Trophoblast cell (in vitro differentiated cells and primary cell): ENCODE results near the gene EXD3.
A peak's percentile ranks its signal among the peaks of the same experiment; 100 is the strongest.

Source experiments
- DNase-seq, 2 donors: peaks; one replicate each; pipeline ENCODE4 v3.0.0-alpha.2; 2016
- H2AFZ ChIP-seq: 2 replicates; pipeline ENCODE4 v1.6.1; 2013; ENCODE audit warnings: low read length, moderate library complexity, mild to moderate bottlenecking; ENCODE audit not compliant: insufficient read depth, poor library complexity
- H2AK5ac ChIP-seq: 2 replicates; pipeline ENCODE4 v1.6.1; 2013; ENCODE audit warnings: mild to moderate bottlenecking, low read length
- H2BK120ac ChIP-seq: 2 replicates; pipeline ENCODE4 v1.6.1; 2013; ENCODE audit warnings: low read length, mild to moderate bottlenecking, moderate library complexity; ENCODE audit not compliant: insufficient read depth, poor library complexity
- H2BK12ac ChIP-seq: 2 replicates; pipeline ENCODE4 v1.6.1; 2013; ENCODE audit warnings: mild to moderate bottlenecking, low read length, moderate library complexity
- H2BK5ac ChIP-seq: 2 replicates; pipeline ENCODE4 v1.6.1; 2013; ENCODE audit warnings: low read length, low read depth, moderate library complexity, mild to moderate bottlenecking; ENCODE audit not compliant: poor library complexity
- H3K14ac ChIP-seq: 2 replicates; pipeline ENCODE4 v1.6.1; 2013; ENCODE audit warnings: mild to moderate bottlenecking, low read length
- H3K18ac ChIP-seq: 2 replicates; pipeline ENCODE4 v1.6.1; 2013; ENCODE audit warnings: mild to moderate bottlenecking, low read length
- H3K23ac ChIP-seq: 2 replicates; pipeline ENCODE4 v1.6.1; 2013; ENCODE audit warnings: low read length
- H3K27ac ChIP-seq: 2 replicates; pipeline ENCODE4 v1.5.1; 2013; ENCODE audit warnings: low read depth, mild to moderate bottlenecking, inconsistent platforms, low read length, moderate library complexity
- H3K27me3 ChIP-seq: 2 replicates; pipeline ENCODE4 v1.6.1; 2013; ENCODE audit warnings: inconsistent platforms, mild to moderate bottlenecking, low read length, moderate library complexity; ENCODE audit not compliant: insufficient read depth
- H3K36me3 ChIP-seq, 2 experiments: 1 replicate in 1 of 2; 2 replicates in 1 of 2; pipeline ENCODE4 v1.6.1; 2013; ENCODE audit warnings: low read length in 2 of 2, mild to moderate bottlenecking in 2 of 2, moderate library complexity in 1 of 2; ENCODE audit not compliant: insufficient read depth in 2 of 2, control insufficient read depth in 1 of 2
- H3K4ac ChIP-seq: 2 replicates; pipeline ENCODE4 v1.6.1; 2013; ENCODE audit warnings: low read depth, mild to moderate bottlenecking, low read length, moderate library complexity
- H3K4me1 ChIP-seq, 2 experiments: 1 replicate in 1 of 2; 2 replicates in 1 of 2; pipeline ENCODE4 v1.6.1; 2013; ENCODE audit warnings: low read length in 2 of 2, mild to moderate bottlenecking in 2 of 2, moderate library complexity in 1 of 2; ENCODE audit not compliant: insufficient read depth in 2 of 2, control insufficient read depth in 1 of 2
- H3K4me2 ChIP-seq: 2 replicates; pipeline ENCODE4 v1.6.1; 2013; ENCODE audit warnings: inconsistent platforms, mild to moderate bottlenecking, low read length, moderate library complexity
- H3K4me3 ChIP-seq: 2 replicates; pipeline ENCODE4 v1.5.1; 2013; ENCODE audit warnings: mild to moderate bottlenecking, low read depth, low read length, inconsistent platforms
- H3K79me1 ChIP-seq: one replicate; pipeline ENCODE4 v1.6.1; 2013; ENCODE audit warnings: low read length
- H3K79me2 ChIP-seq: 2 replicates; pipeline ENCODE4 v1.6.1; 2013; ENCODE audit warnings: low read length, mild to moderate bottlenecking; ENCODE audit not compliant: control insufficient read depth, insufficient read depth, poor library complexity
- H3K9ac ChIP-seq: 2 replicates; pipeline ENCODE4 v1.6.1; 2013; ENCODE audit warnings: mild to moderate bottlenecking, low read length
- H3K9me3 ChIP-seq: 2 replicates; pipeline ENCODE4 v1.6.1; 2013; ENCODE audit warnings: low read depth, mild to moderate bottlenecking, control low read depth, inconsistent platforms, low read length; ENCODE audit not compliant: insufficient read depth
- H4K12ac ChIP-seq: 2 replicates; pipeline ENCODE4 v1.6.1; 2013; ENCODE audit warnings: low read depth, mild to moderate bottlenecking, low read length, moderate library complexity
- H4K8ac ChIP-seq: 2 replicates; pipeline ENCODE4 v1.6.1; 2013; ENCODE audit warnings: low read depth, mild to moderate bottlenecking, low read length, moderate library complexity
- H4K91ac ChIP-seq: one replicate; pipeline ENCODE4 v1.6.1; 2013; ENCODE audit warnings: low read depth, mild to moderate bottlenecking, low read length, moderate library complexity
- WGBS: extraction: QIAGEN DNeasy Blood & Tissue Kit; methylation state at CpG from one replicate; pipeline ENCODE4 v1.1.7; 2013; ENCODE audit warnings: missing lambda C conversion rate; ENCODE audit not compliant: insufficient read length, insufficient coverage; ENCODE audit errors: extremely low coverage; 5-methylcytosine and 5-hydroxymethylcytosine counted together

Gene EXD3

DNA sequence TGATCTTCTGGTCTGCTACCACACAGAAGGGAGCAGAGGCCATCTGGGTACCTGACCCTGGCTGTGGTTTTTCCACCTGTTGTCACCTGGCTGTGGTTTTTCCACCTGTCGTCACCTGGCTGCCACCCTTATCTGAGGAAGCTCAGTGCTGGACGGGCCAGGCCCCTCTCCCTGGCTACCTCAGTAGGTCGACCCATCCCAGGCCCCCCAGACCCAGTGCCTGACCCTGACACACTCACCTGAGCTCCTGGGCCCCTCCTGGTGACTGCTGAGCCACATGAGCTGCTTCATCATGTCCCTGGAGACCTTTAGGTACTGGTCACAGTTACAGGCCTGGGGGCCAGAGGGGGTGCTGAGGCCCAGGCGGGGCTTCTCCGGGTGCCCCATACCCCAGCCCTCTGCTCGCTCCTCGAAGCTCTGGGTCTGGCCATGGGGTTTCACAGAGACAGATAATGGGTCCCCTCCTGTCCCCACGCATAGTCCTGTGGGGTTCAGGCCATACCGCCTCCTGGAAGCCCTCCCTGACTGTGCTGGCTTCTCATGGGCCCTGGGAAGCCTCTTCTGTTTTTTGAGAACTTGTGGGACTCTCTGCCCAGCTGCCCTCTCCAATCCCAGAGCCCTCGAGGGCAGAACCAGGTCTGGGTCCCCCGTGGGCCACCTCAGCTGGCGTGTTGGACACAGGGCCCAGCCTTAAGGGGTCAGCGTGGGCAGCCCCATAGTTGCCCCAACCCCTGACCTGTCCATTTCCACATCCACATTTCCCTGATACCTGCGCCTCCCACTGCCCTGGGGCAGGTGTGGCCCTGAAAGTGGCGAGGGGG lies 113.4 kb downstream of the EXD3 start:
- Histone ChIP-seq H3K27ac (no peak overlapping the region), H2AFZ (no peak overlapping the region), H3K14ac (no peak overlapping the region), H3K9ac (no peak overlapping the region), H4K12ac (no peak overlapping the region), H4K8ac (no peak overlapping the region), H2BK12ac (no peak overlapping the region), H3K4ac (no peak overlapping the region), H2BK120ac (no peak overlapping the region), H3K4me3 (no peak overlapping the region), H3K4me2 (no peak overlapping the region), H3K4me1 (peaks cover 0 to 9% of the 10 kb centered on the region in 2 experiments), H4K91ac (no peak overlapping the region), H2BK5ac (no peak overlapping the region), H3K36me3 (no peaks in the 10 kb centered on the region), H3K27me3 (no peaks in the 10 kb centered on the region), H3K18ac (no peak overlapping the region), H3K9me3 (no peaks in the 10 kb centered on the region), H2AK5ac (no peak overlapping the region), H3K79me2 (no peaks in the 10 kb centered on the region), H3K23ac (no peak overlapping the region), H3K79me1 (no peaks in the 10 kb centered on the region)
- no CpG with 5 or more reads among the region's 15 CpGs for WGBS
- DNase-seq: no peak

DNA sequence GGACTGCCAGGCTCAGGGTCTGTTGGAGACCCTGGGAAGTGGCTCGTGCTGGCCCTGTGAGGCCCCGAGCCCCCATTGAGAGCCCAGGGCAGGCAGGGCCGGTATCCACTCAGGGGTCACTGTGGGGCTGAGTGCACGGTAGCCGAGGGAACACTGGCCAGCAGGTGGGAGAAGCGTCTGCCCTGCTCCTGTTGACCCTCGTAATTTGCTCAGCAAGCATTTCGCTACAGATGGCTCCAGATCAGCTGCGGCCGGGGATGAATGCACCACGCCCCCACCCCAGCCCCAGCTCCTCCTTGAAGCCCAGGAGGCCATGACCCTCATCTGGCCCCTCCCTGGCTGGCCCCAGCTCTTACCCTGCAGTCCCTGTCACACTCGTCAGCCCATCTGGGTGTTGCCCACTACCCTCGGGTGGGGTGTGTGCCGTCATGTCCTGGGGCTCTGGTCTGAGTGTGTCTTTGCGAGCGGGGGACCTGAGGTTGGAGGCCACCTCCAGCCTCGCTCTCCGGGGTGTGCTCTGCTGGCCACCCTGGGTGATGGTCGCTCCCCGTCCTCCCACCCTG lies 114.8 kb downstream of the EXD3 start:
- H4K91ac ChIP-seq: no peak overlapping the region
- no peaks in the 10 kb centered on the region for H3K36me3 ChIP-seq
- H3K9me3 ChIP-seq: no peaks in the 10 kb centered on the region
- H3K23ac ChIP-seq: no peak overlapping the region
- no peak overlapping the region for H3K27ac ChIP-seq
- no peaks in the 10 kb centered on the region for H3K27me3 ChIP-seq
- H3K79me2 ChIP-seq: no peaks in the 10 kb centered on the region
- peaks cover 0 to 7% of the 10 kb centered on the region in 2 experiments for H3K4me1 ChIP-seq
- no peak overlapping the region for H4K8ac ChIP-seq
- H2BK12ac ChIP-seq: no peak overlapping the region
- no peak overlapping the region for H3K4ac ChIP-seq
- no peak overlapping the region for H2BK120ac ChIP-seq
- H3K18ac ChIP-seq: no peak overlapping the region
- H2BK5ac ChIP-seq: no peak overlapping the region
- H2AFZ ChIP-seq: no peak overlapping the region
- H3K9ac ChIP-seq: no peak overlapping the region
- H3K14ac ChIP-seq: no peak overlapping the region
- no peak overlapping the region for H3K4me2 ChIP-seq
- no CpG with 5 or more reads among the region's 20 CpGs for WGBS
- H3K79me1 ChIP-seq: no peaks in the 10 kb centered on the region
- no peak overlapping the region for H4K12ac ChIP-seq
- H3K4me3 ChIP-seq: no peak overlapping the region
- H2AK5ac ChIP-seq: no peak overlapping the region
- no peak for DNase-seq

GRCh38 chr9:137307255-137308056 lies 115.5 kb downstream of the EXD3 start:
- no peak overlapping the region for H3K4me2 ChIP-seq
- H3K4me3 ChIP-seq: no peak overlapping the region
- H4K12ac ChIP-seq: no peak overlapping the region
- no peak for DNase-seq
- peaks cover 4 to 11% of the 10 kb centered on the region in 2 experiments for H3K4me1 ChIP-seq
- no peak overlapping the region for H3K14ac ChIP-seq
- H3K36me3 ChIP-seq: no peaks in the 10 kb centered on the region
- no peak overlapping the region for H3K18ac ChIP-seq
- no peak overlapping the region for H2AFZ ChIP-seq
- H2AK5ac ChIP-seq: no peak overlapping the region
- peaks cover under 1% of the 10 kb centered on the region for H3K79me1 ChIP-seq
- H2BK5ac ChIP-seq: no peak overlapping the region
- H2BK120ac ChIP-seq: no peak overlapping the region
- no peak overlapping the region for H3K4ac ChIP-seq
- H4K8ac ChIP-seq: no peak overlapping the region
- H3K23ac ChIP-seq: no peak overlapping the region
- peaks cover 5% of the 10 kb centered on the region for H3K27me3 ChIP-seq
- no peak overlapping the region for H2BK12ac ChIP-seq
- H3K27ac ChIP-seq: no peak overlapping the region
- H4K91ac ChIP-seq: no peak overlapping the region
- WGBS: no CpG with 5 or more reads among the region's 30 CpGs
- H3K79me2 ChIP-seq: no peaks in the 10 kb centered on the region
- H3K9ac ChIP-seq: no peak overlapping the region
- no peaks in the 10 kb centered on the region for H3K9me3 ChIP-seq

GRCh38 chr9:137306850-137307254 lies 116.1 kb downstream of the EXD3 start:
- no peak overlapping the region for H3K14ac ChIP-seq
- H4K8ac ChIP-seq: no peak overlapping the region
- H2BK5ac ChIP-seq: no peak overlapping the region
- peaks cover 5% of the 10 kb centered on the region for H3K27me3 ChIP-seq
- H2BK120ac ChIP-seq: no peak overlapping the region
- H4K12ac ChIP-seq: no peak overlapping the region
- no peak overlapping the region for H3K9ac ChIP-seq
- H3K4me3 ChIP-seq: no peak overlapping the region
- H2BK12ac ChIP-seq: no peak overlapping the region
- H2AK5ac ChIP-seq: no peak overlapping the region
- peak; percentile 45 to 62 for DNase-seq
- no peaks in the 10 kb centered on the region for H3K36me3 ChIP-seq
- no peaks in the 10 kb centered on the region for H3K79me2 ChIP-seq
- H3K4me1 ChIP-seq: peaks cover 4 to 11% of the 10 kb centered on the region in 2 experiments
- no peak overlapping the region for H3K23ac ChIP-seq
- H3K27ac ChIP-seq: no peak overlapping the region
- no peak overlapping the region for H4K91ac ChIP-seq
- no peaks in the 10 kb centered on the region for H3K9me3 ChIP-seq
- no CpG with 5 or more reads among the region's 23 CpGs for WGBS
- no peak overlapping the region for H3K4ac ChIP-seq
- H3K4me2 ChIP-seq: no peak overlapping the region
- no peak overlapping the region for H2AFZ ChIP-seq
- H3K18ac ChIP-seq: no peak overlapping the region
- H3K79me1 ChIP-seq: peaks cover 2% of the 10 kb centered on the region
